ENCODE measurements around the gene DST.

Gene DST

GRCh38 chr6:56490993-56491392, 151.7 kb downstream of the DST start:
- H3K4me3 ChIP-seq (ENCODE audit: insufficient read depth, low read depth, low read length, poor library complexity, severe bottlenecking): no peak overlapping the region
- H3K9me3 ChIP-seq (ENCODE audit: control insufficient read depth, low read length): no peaks in the 10 kb centered on the region
- H3K27me3 ChIP-seq (replicated peaks; ENCODE audit: control insufficient read depth, insufficient read depth, low read length, poor library complexity, severe bottlenecking): no peaks in the 10 kb centered on the region
- no peak for DNase-seq
- H3K27ac ChIP-seq (ENCODE audit: insufficient read depth, low read length, poor library complexity, severe bottlenecking): no peak overlapping the region
- H3K4me1 ChIP-seq (ENCODE audit: control insufficient read depth, insufficient read depth, low read length, poor library complexity, severe bottlenecking): no peaks in the 10 kb centered on the region
- no peaks in the 10 kb centered on the region for H3K36me3 ChIP-seq (ENCODE audit: control insufficient read depth, insufficient read depth, low read length)

- Histone ChIP-seq H3K4me3 (ENCODE audit: insufficient read depth, low read depth, low read length, poor library complexity, severe bottlenecking) (no peak overlapping the region), H3K36me3 (ENCODE audit: control insufficient read depth, insufficient read depth, low read length) (no peaks in the 10 kb centered on the region), H3K27ac (ENCODE audit: insufficient read depth, low read length, poor library complexity, severe bottlenecking) (no peak overlapping the region), H3K9me3 (ENCODE audit: control insufficient read depth, low read length) (no peaks in the 10 kb centered on the region), H3K27me3 (replicated peaks; ENCODE audit: control insufficient read depth, insufficient read depth, low read length, poor library complexity, severe bottlenecking) (no peaks in the 10 kb centered on the region), H3K4me1 (ENCODE audit: control insufficient read depth, insufficient read depth, low read length, poor library complexity, severe bottlenecking) (no peaks in the 10 kb centered on the region)
- no peak for DNase-seq
Measured at GRCh38 chr6:56489559-56489958, 153.1 kb downstream of the DST start.

GRCh38 chr6:56488281-56488680, 154.4 kb downstream of the DST start:
- no peaks in the 10 kb centered on the region for H3K36me3 ChIP-seq (ENCODE audit: control insufficient read depth, insufficient read depth, low read length)
- H3K27me3 ChIP-seq (replicated peaks; ENCODE audit: control insufficient read depth, insufficient read depth, low read length, poor library complexity, severe bottlenecking): no peaks in the 10 kb centered on the region
- no peaks in the 10 kb centered on the region for H3K4me1 ChIP-seq (ENCODE audit: control insufficient read depth, insufficient read depth, low read length, poor library complexity, severe bottlenecking)
- H3K9me3 ChIP-seq (ENCODE audit: control insufficient read depth, low read length): no peaks in the 10 kb centered on the region
- DNase-seq: no peak
- no peak overlapping the region for H3K27ac ChIP-seq (ENCODE audit: insufficient read depth, low read length, poor library complexity, severe bottlenecking)
- H3K4me3 ChIP-seq (ENCODE audit: insufficient read depth, low read depth, low read length, poor library complexity, severe bottlenecking): no peak overlapping the region

- Histone ChIP-seq H3K27me3 (replicated peaks; ENCODE audit: control insufficient read depth, insufficient read depth, low read length, poor library complexity, severe bottlenecking) (no peaks in the 10 kb centered on the region), H3K36me3 (ENCODE audit: control insufficient read depth, insufficient read depth, low read length) (no peaks in the 10 kb centered on the region), H3K9me3 (ENCODE audit: control insufficient read depth, low read length) (no peaks in the 10 kb centered on the region), H3K4me1 (ENCODE audit: control insufficient read depth, insufficient read depth, low read length, poor library complexity, severe bottlenecking) (no peaks in the 10 kb centered on the region), H3K4me3 (ENCODE audit: insufficient read depth, low read depth, low read length, poor library complexity, severe bottlenecking) (no peak overlapping the region), H3K27ac (ENCODE audit: insufficient read depth, low read length, poor library complexity, severe bottlenecking) (no peak overlapping the region)
- DNase-seq: no peak
Measured at GRCh38 chr6:56486681-56487080, 156.0 kb downstream of the DST start.

GRCh38 chr6:56484669-56485068, 158.0 kb downstream of the DST start:
- no peaks in the 10 kb centered on the region for H3K4me1 ChIP-seq (ENCODE audit: control insufficient read depth, insufficient read depth, low read length, poor library complexity, severe bottlenecking)
- no peak overlapping the region for H3K4me3 ChIP-seq (ENCODE audit: insufficient read depth, low read depth, low read length, poor library complexity, severe bottlenecking)
- H3K9me3 ChIP-seq (ENCODE audit: control insufficient read depth, low read length): no peaks in the 10 kb centered on the region
- no peaks in the 10 kb centered on the region for H3K27me3 ChIP-seq (replicated peaks; ENCODE audit: control insufficient read depth, insufficient read depth, low read length, poor library complexity, severe bottlenecking)
- H3K27ac ChIP-seq (ENCODE audit: insufficient read depth, low read length, poor library complexity, severe bottlenecking): no peak overlapping the region
- DNase-seq: no peak
- H3K36me3 ChIP-seq (ENCODE audit: control insufficient read depth, insufficient read depth, low read length): no peaks in the 10 kb centered on the region

- H3K27me3 ChIP-seq (replicated peaks; ENCODE audit: control insufficient read depth, insufficient read depth, low read length, poor library complexity, severe bottlenecking): no peaks in the 10 kb centered on the region
- no peak overlapping the region for H3K4me3 ChIP-seq (ENCODE audit: insufficient read depth, low read depth, low read length, poor library complexity, severe bottlenecking)
- no peaks in the 10 kb centered on the region for H3K4me1 ChIP-seq (ENCODE audit: control insufficient read depth, insufficient read depth, low read length, poor library complexity, severe bottlenecking)
- no peak overlapping the region for H3K27ac ChIP-seq (ENCODE audit: insufficient read depth, low read length, poor library complexity, severe bottlenecking)
- no peaks in the 10 kb centered on the region for H3K36me3 ChIP-seq (ENCODE audit: control insufficient read depth, insufficient read depth, low read length)
- H3K9me3 ChIP-seq (ENCODE audit: control insufficient read depth, low read length): no peaks in the 10 kb centered on the region
- DNase-seq: no peak
Measured at GRCh38 chr6:56483929-56484328, 158.8 kb downstream of the DST start.

- H3K36me3 ChIP-seq (ENCODE audit: control insufficient read depth, insufficient read depth, low read length): no peaks in the 10 kb centered on the region
Measured at GRCh38 chr6:56482525-56482924, 160.2 kb downstream of the DST start.

GRCh38 chr6:56481957-56482356, 160.7 kb downstream of the DST start:
- H3K4me3 ChIP-seq (ENCODE audit: insufficient read depth, low read depth, low read length, poor library complexity, severe bottlenecking): no peak overlapping the region
- no peaks in the 10 kb centered on the region for H3K4me1 ChIP-seq (ENCODE audit: control insufficient read depth, insufficient read depth, low read length, poor library complexity, severe bottlenecking)
- H3K27ac ChIP-seq (ENCODE audit: insufficient read depth, low read length, poor library complexity, severe bottlenecking): no peak overlapping the region
- no peak for DNase-seq
- no peaks in the 10 kb centered on the region for H3K36me3 ChIP-seq (ENCODE audit: control insufficient read depth, insufficient read depth, low read length)
- H3K9me3 ChIP-seq (ENCODE audit: control insufficient read depth, low read length): no peaks in the 10 kb centered on the region
- H3K27me3 ChIP-seq (replicated peaks; ENCODE audit: control insufficient read depth, insufficient read depth, low read length, poor library complexity, severe bottlenecking): no peaks in the 10 kb centered on the region

More at GRCh38 chr6:56482525-56482924, 160.2 kb downstream of the DST start:
- Histone ChIP-seq H3K4me3 (ENCODE audit: insufficient read depth, low read depth, low read length, poor library complexity, severe bottlenecking) (no peak overlapping the region), H3K27ac (ENCODE audit: insufficient read depth, low read length, poor library complexity, severe bottlenecking) (no peak overlapping the region), H3K4me1 (ENCODE audit: control insufficient read depth, insufficient read depth, low read length, poor library complexity, severe bottlenecking) (no peaks in the 10 kb centered on the region), H3K9me3 (ENCODE audit: control insufficient read depth, low read length) (no peaks in the 10 kb centered on the region), H3K27me3 (replicated peaks; ENCODE audit: control insufficient read depth, insufficient read depth, low read length, poor library complexity, severe bottlenecking) (no peaks in the 10 kb centered on the region)
- no peak for DNase-seq

- no peak for DNase-seq
- H3K36me3 ChIP-seq (ENCODE audit: control insufficient read depth, insufficient read depth, low read length): no peaks in the 10 kb centered on the region
- no peaks in the 10 kb centered on the region for H3K9me3 ChIP-seq (ENCODE audit: control insufficient read depth, low read length)
- H3K4me1 ChIP-seq (ENCODE audit: control insufficient read depth, insufficient read depth, low read length, poor library complexity, severe bottlenecking): no peaks in the 10 kb centered on the region
- no peak overlapping the region for H3K27ac ChIP-seq (ENCODE audit: insufficient read depth, low read length, poor library complexity, severe bottlenecking)
- H3K4me3 ChIP-seq (ENCODE audit: insufficient read depth, low read depth, low read length, poor library complexity, severe bottlenecking): no peak overlapping the region
- H3K27me3 ChIP-seq (replicated peaks; ENCODE audit: control insufficient read depth, insufficient read depth, low read length, poor library complexity, severe bottlenecking): no peaks in the 10 kb centered on the region
Measured at GRCh38 chr6:56480654-56481337, 161.9 kb downstream of the DST start.

GRCh38 chr6:56480246-56480645, 162.4 kb downstream of the DST start:
- no peak overlapping the region for H3K27ac ChIP-seq (ENCODE audit: insufficient read depth, low read length, poor library complexity, severe bottlenecking)
- DNase-seq: no peak
- H3K4me1 ChIP-seq (ENCODE audit: control insufficient read depth, insufficient read depth, low read length, poor library complexity, severe bottlenecking): no peaks in the 10 kb centered on the region
- no peaks in the 10 kb centered on the region for H3K9me3 ChIP-seq (ENCODE audit: control insufficient read depth, low read length)
- H3K4me3 ChIP-seq (ENCODE audit: insufficient read depth, low read depth, low read length, poor library complexity, severe bottlenecking): no peak overlapping the region
- H3K36me3 ChIP-seq (ENCODE audit: control insufficient read depth, insufficient read depth, low read length): no peaks in the 10 kb centered on the region
- no peaks in the 10 kb centered on the region for H3K27me3 ChIP-seq (replicated peaks; ENCODE audit: control insufficient read depth, insufficient read depth, low read length, poor library complexity, severe bottlenecking)

Measured in effector memory CD4-positive, alpha-beta T cell (primary cell).